GM23338 (cell line): ENCODE results near the gene CDC73. TPM values are rescaled to one million over a fixed set of nuclear protein-coding genes. Genes with fewer than 3 reads are reported as not detected.

ENCODE experiments used
- ATAC-seq: fragments of 200-7000 bp; cut with Tn5 transposase; 3 replicates; pipeline ENCODE4 v1.9.1; 2020
- DNase-seq: peaks from one replicate; pipeline ENCODE4 v3.0.0-alpha.2; 2015; ENCODE audit warnings: low spot score
- H2AFZ ChIP-seq: fragments of 200-600 bp; sonication (generic); 2 replicates; pipeline ENCODE4 v1.8.0; 2016; ENCODE audit warnings: antibody characterized with exemption, mild to moderate bottlenecking, moderate library complexity
- H3F3A ChIP-seq: fragments of 200-600 bp; sonication (generic); replicated peaks from 2 replicates; pipeline ENCODE4 v1.8.0; 2017; ENCODE audit warnings: antibody characterized with exemption, mixed run types, low read depth
- H3K27ac ChIP-seq: fragments of 200-600 bp; sonication (generic); 2 replicates; pipeline ENCODE4 v1.6.1; 2016; ENCODE audit warnings: low read depth
- H3K27me3 ChIP-seq: fragments of 200-600 bp; sonication (generic); 2 replicates; pipeline ENCODE4 v1.8.0; 2016; ENCODE audit warnings: mild to moderate bottlenecking, mixed run types, moderate library complexity; ENCODE audit not compliant: insufficient read depth
- H3K36me3 ChIP-seq: fragments of 200-600 bp; sonication (generic); 2 replicates; pipeline ENCODE4 v1.8.0; 2016; ENCODE audit warnings: mild to moderate bottlenecking; ENCODE audit not compliant: insufficient read depth
- H3K4me1 ChIP-seq: fragments of 200-600 bp; sonication (generic); 2 replicates; pipeline ENCODE4 v1.8.0; 2016; ENCODE audit warnings: mild to moderate bottlenecking, moderate library complexity; ENCODE audit not compliant: insufficient read depth
- H3K4me2 ChIP-seq: fragments of 200-600 bp; sonication (generic); 2 replicates; pipeline ENCODE4 v1.7.1; 2017; ENCODE audit warnings: mixed run types
- H3K4me3 ChIP-seq: fragments of 200-600 bp; sonication (generic); 2 replicates; pipeline ENCODE4 v1.6.1; 2016; ENCODE audit warnings: mixed run types
- H3K79me2 ChIP-seq: fragments of 200-600 bp; sonication (generic); replicated peaks from 2 replicates; pipeline ENCODE4 v1.8.0; 2017; ENCODE audit warnings: mild to moderate bottlenecking; ENCODE audit not compliant: insufficient read depth
- H3K9me2 ChIP-seq: fragments of 200-600 bp; sonication (generic); 2 replicates; pipeline ENCODE4 v1.8.0; 2017; ENCODE audit not compliant: insufficient read depth
- H4K20me1 ChIP-seq: fragments of 200-600 bp; sonication (generic); replicated peaks from 2 replicates; pipeline ENCODE4 v1.8.0; 2017; ENCODE audit warnings: mild to moderate bottlenecking; ENCODE audit not compliant: insufficient read depth
- H3K27ac Mint-ChIP-seq: 2 replicates; pipeline ENCODE4 v1.8.0; 2020; ENCODE audit warnings: inconsistent platforms, mild to moderate bottlenecking, moderate library complexity, mixed read lengths
- H3K27me3 Mint-ChIP-seq: 3 replicates; pipeline ENCODE4 v1.8.0; 2022; ENCODE audit warnings: low read depth, mild to moderate bottlenecking, moderate library complexity, mixed read lengths, inconsistent platforms; ENCODE audit not compliant: insufficient read depth, poor library complexity
- H3K36me3 Mint-ChIP-seq: 3 replicates; pipeline ENCODE4 v1.8.0; 2021; ENCODE audit warnings: low read depth, mild to moderate bottlenecking, inconsistent platforms, moderate library complexity, mixed read lengths
- H3K4me1 Mint-ChIP-seq: 3 replicates; pipeline ENCODE4 v1.8.0; 2020; ENCODE audit warnings: mild to moderate bottlenecking, inconsistent platforms, mixed read lengths
- H3K4me3 Mint-ChIP-seq: 3 replicates; pipeline ENCODE4 v1.8.0; 2021; ENCODE audit warnings: moderate library complexity, mild to moderate bottlenecking, inconsistent platforms, mixed read lengths
- H3K9me3 Mint-ChIP-seq: 3 replicates; pipeline ENCODE4 v1.8.0; 2020; ENCODE audit warnings: moderate library complexity, mild to moderate bottlenecking, inconsistent platforms, mixed read lengths
- CREB1 ChIP-seq: fragments of 250-450 bp; sonication (Bioruptor Pico); IDR thresholded peaks from 2 replicates; pipeline ENCODE4 v1.5.0; 2020; ENCODE audit warnings: low read depth, mild to moderate bottlenecking, moderate library complexity
- EZH2 ChIP-seq: fragments of 200-600 bp; sonication (generic); IDR thresholded peaks from one replicate; pipeline ENCODE4 v1.8.0; 2017; ENCODE audit warnings: antibody characterized with exemption, mild to moderate bottlenecking, low read depth; ENCODE audit not compliant: unreplicated experiment
- ZNF114 ChIP-seq: fragments of 250-450 bp; sonication (Bioruptor Pico); IDR thresholded peaks from 2 replicates; pipeline ENCODE4 v1.5.0; 2020; ENCODE audit warnings: mild to moderate bottlenecking, moderate library complexity
- ZNF331 ChIP-seq: fragments of 250-450 bp; sonication (Bioruptor Pico); IDR thresholded peaks from 2 replicates; pipeline ENCODE4 v1.5.0; 2020; ENCODE audit warnings: low read depth, mild to moderate bottlenecking, moderate library complexity
- polyA plus RNA-seq: library from polyadenylated mRNA; unstranded; fragments of >200 nt; fragmentation: Nextera tagmentation; extraction: Ambion mirVana; gene quantifications from 2 replicates; pipeline ENCODE4 v1.2.1, GENCODE V29; 2016
- total RNA-seq: library from RNA; depleted of rRNA; stranded (reverse); fragments of >200 nt; shearing (Covaris generic); gene quantifications from 2 replicates; pipeline ENCODE4 v1.2.3, GENCODE V29; 2014
- TF ChIP-seq, protein P1 (sequence below): IDR thresholded peaks from one replicate; pipeline ENCODE4 v1.6.1; 2018; ENCODE audit warnings: antibody characterized with exemption; ENCODE audit not compliant: unreplicated experiment
- TF ChIP-seq, protein P2 (sequence below): IDR thresholded peaks from 2 replicates; pipeline ENCODE4 v1.6.1; 2016; ENCODE audit warnings: antibody characterized with exemption
- TF ChIP-seq, protein P3 (sequence below): fragments of 250-450 bp; sonication (Bioruptor Pico); IDR thresholded peaks from 2 replicates; pipeline ENCODE4 v1.5.0; 2020; ENCODE audit warnings: mild to moderate bottlenecking, moderate library complexity

The CDC73 gene
- total and polyA plus RNA-seq, 2 experiments from 2014 or later = 40.4 to 63.2 TPM

DNA sequence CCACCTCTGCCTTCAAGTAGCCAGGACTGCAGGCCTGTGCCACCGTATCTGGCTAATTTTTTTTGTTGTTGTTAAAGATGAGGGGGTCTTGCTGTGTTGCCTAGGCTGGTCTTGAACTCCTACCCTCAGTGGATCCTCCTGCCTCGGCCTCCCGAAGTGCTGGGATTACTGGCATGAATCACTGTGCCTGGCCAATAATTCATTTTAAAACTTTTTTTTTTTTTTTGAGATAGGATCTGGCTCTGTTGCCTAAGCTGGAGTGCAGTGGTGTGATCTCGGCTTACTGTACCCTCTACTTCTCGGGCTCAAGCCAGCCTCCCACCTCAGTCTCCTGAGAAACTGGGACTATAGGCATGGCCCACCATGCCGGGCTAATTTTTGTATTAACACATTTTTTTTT is 3.5 kb downstream of the CDC73 start (continued):
- TF ChIP-seq, protein P1, sequence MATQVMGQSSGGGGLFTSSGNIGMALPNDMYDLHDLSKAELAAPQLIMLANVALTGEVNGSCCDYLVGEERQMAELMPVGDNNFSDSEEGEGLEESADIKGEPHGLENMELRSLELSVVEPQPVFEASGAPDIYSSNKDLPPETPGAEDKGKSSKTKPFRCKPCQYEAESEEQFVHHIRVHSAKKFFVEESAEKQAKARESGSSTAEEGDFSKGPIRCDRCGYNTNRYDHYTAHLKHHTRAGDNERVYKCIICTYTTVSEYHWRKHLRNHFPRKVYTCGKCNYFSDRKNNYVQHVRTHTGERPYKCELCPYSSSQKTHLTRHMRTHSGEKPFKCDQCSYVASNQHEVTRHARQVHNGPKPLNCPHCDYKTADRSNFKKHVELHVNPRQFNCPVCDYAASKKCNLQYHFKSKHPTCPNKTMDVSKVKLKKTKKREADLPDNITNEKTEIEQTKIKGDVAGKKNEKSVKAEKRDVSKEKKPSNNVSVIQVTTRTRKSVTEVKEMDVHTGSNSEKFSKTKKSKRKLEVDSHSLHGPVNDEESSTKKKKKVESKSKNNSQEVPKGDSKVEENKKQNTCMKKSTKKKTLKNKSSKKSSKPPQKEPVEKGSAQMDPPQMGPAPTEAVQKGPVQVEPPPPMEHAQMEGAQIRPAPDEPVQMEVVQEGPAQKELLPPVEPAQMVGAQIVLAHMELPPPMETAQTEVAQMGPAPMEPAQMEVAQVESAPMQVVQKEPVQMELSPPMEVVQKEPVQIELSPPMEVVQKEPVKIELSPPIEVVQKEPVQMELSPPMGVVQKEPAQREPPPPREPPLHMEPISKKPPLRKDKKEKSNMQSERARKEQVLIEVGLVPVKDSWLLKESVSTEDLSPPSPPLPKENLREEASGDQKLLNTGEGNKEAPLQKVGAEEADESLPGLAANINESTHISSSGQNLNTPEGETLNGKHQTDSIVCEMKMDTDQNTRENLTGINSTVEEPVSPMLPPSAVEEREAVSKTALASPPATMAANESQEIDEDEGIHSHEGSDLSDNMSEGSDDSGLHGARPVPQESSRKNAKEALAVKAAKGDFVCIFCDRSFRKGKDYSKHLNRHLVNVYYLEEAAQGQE = no peak
- TF ChIP-seq, protein P2, sequence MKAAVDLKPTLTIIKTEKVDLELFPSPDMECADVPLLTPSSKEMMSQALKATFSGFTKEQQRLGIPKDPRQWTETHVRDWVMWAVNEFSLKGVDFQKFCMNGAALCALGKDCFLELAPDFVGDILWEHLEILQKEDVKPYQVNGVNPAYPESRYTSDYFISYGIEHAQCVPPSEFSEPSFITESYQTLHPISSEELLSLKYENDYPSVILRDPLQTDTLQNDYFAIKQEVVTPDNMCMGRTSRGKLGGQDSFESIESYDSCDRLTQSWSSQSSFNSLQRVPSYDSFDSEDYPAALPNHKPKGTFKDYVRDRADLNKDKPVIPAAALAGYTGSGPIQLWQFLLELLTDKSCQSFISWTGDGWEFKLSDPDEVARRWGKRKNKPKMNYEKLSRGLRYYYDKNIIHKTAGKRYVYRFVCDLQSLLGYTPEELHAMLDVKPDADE = no peak

DNA sequence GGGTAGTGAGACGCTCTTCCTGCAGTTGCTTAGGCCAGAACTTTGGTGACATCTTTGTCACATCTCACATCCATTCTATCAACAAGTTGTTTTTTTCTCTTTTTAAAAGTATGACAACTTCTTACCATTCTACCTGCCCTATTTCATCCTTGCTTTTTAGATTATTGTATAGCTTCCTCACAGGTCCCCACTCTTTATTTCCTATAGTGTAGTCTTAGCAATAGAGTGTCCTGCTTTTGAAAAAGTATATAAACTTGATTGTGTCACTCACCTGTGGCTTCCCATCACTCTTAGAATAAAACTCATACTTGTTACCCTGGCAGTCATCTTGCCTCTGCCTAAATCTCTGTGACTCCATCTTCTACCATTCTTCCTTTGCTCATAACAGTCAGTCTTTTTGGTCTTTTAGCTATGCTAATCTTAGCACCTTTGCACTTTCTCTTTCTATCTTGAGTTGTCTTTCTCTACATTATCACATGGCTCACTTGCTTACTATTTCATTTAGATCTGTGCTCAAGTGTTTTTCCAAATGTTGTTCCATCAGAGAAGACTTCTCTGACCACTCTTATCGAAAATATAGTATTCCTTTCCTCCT is 9.5 kb downstream of the CDC73 start:
- H3K27ac ChIP-seq = no peak overlapping the region
- peaks cover 60% of the 10 kb centered on the region for H3K36me3 Mint-ChIP-seq
- H3K4me2 ChIP-seq = no peak overlapping the region
- peaks cover 4% of the 10 kb centered on the region for H3K27me3 Mint-ChIP-seq
- no peak overlapping the region for H2AFZ ChIP-seq
- H3K4me1 ChIP-seq = no peaks in the 10 kb centered on the region
- H3K4me1 Mint-ChIP-seq = no peaks in the 10 kb centered on the region
- no peak overlapping the region for H3K27ac Mint-ChIP-seq
- H3K4me3 Mint-ChIP-seq = no peak overlapping the region
- no peaks in the 10 kb centered on the region for H3K9me3 Mint-ChIP-seq
- no peaks in the 10 kb centered on the region for H3K27me3 ChIP-seq
- DNase-seq (no peak), ATAC-seq (no peak)
- peaks cover 81% of the 10 kb centered on the region for H3K79me2 ChIP-seq
- no peaks in the 10 kb centered on the region for H3K9me2 ChIP-seq
- H3K4me3 ChIP-seq = no peak overlapping the region
- H3F3A ChIP-seq = no peaks in the 10 kb centered on the region
- peaks cover 36% of the 10 kb centered on the region for H3K36me3 ChIP-seq
- H4K20me1 ChIP-seq = no peaks in the 10 kb centered on the region; the same call in 1 of the 2 replicates
- TF ChIP-seq, protein P1 = no peak
- TF ChIP-seq, protein P2 = no peak
- TF ChIP-seq, protein P3, sequence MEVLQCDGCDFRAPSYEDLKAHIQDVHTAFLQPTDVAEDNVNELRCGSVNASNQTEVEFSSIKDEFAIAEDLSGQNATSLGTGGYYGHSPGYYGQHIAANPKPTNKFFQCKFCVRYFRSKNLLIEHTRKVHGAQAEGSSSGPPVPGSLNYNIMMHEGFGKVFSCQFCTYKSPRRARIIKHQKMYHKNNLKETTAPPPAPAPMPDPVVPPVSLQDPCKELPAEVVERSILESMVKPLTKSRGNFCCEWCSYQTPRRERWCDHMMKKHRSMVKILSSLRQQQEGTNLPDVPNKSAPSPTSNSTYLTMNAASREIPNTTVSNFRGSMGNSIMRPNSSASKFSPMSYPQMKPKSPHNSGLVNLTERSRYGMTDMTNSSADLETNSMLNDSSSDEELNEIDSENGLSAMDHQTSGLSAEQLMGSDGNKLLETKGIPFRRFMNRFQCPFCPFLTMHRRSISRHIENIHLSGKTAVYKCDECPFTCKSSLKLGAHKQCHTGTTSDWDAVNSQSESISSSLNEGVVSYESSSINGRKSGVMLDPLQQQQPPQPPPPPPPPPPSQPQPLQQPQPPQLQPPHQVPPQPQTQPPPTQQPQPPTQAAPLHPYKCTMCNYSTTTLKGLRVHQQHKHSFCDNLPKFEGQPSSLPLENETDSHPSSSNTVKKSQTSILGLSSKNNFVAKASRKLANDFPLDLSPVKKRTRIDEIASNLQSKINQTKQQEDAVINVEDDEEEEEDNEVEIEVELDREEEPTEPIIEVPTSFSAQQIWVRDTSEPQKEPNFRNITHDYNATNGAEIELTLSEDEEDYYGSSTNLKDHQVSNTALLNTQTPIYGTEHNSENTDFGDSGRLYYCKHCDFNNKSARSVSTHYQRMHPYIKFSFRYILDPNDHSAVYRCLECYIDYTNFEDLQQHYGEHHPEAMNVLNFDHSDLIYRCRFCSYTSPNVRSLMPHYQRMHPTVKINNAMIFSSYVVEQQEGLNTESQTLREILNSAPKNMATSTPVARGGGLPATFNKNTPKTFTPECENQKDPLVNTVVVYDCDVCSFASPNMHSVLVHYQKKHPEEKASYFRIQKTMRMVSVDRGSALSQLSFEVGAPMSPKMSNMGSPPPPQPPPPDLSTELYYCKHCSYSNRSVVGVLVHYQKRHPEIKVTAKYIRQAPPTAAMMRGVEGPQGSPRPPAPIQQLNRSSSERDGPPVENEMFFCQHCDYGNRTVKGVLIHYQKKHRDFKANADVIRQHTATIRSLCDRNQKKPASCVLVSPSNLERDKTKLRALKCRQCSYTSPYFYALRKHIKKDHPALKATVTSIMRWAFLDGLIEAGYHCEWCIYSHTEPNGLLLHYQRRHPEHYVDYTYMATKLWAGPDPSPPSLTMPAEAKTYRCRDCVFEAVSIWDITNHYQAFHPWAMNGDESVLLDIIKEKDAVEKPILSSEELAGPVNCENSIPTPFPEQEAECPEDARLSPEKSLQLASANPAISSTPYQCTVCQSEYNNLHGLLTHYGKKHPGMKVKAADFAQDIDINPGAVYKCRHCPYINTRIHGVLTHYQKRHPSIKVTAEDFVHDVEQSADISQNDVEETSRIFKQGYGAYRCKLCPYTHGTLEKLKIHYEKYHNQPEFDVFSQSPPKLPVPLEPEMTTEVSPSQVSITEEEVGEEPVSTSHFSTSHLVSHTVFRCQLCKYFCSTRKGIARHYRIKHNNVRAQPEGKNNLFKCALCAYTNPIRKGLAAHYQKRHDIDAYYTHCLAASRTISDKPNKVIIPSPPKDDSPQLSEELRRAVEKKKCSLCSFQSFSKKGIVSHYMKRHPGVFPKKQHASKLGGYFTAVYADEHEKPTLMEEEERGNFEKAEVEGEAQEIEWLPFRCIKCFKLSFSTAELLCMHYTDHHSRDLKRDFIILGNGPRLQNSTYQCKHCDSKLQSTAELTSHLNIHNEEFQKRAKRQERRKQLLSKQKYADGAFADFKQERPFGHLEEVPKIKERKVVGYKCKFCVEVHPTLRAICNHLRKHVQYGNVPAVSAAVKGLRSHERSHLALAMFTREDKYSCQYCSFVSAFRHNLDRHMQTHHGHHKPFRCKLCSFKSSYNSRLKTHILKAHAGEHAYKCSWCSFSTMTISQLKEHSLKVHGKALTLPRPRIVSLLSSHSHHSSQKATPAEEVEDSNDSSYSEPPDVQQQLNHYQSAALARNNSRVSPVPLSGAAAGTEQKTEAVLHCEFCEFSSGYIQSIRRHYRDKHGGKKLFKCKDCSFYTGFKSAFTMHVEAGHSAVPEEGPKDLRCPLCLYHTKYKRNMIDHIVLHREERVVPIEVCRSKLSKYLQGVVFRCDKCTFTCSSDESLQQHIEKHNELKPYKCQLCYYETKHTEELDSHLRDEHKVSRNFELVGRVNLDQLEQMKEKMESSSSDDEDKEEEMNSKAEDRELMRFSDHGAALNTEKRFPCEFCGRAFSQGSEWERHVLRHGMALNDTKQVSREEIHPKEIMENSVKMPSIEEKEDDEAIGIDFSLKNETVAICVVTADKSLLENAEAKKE (CRISPR knock-in tag) = no peak
- no peak for TF ChIP-seq ZNF114 (CRISPR knock-in tag)
- no peak for TF ChIP-seq ZNF331
- TF ChIP-seq EZH2 = no peak
- TF ChIP-seq CREB1 (CRISPR knock-in tag) = no peak
